Lung (tissue), 12 donors: ENCODE measurements around the gene NDUFS8. TPM values are rescaled to one million over a fixed set of nuclear protein-coding genes. Genes with fewer than 3 reads are reported as not detected.
A peak's percentile ranks its signal among the peaks of the same experiment; 100 is the strongest.

ENCODE experiments used
- ATAC-seq: fragments of 200-7000 bp; cut with Tn5 transposase; one replicate; pipeline ENCODE4 v1.9.1; 2020; ENCODE audit warnings: moderate number of reproducible peaks; ENCODE audit not compliant: insufficient read depth, low FRiP score
- DNase-seq, 3 donors: peaks; one replicate each; pipeline ENCODE4 v3.0.0-alpha.2; 2013 to 2017
- H3K27ac ChIP-seq, 2 donors: one replicate each; pipeline ENCODE4 v1.5.1; 2013; ENCODE audit warnings: mild to moderate bottlenecking in 2 of 2, moderate library complexity in 2 of 2, control low read depth in 1 of 2, inconsistent platforms in 1 of 2, low read depth in 1 of 2, low read length in 1 of 2
- H3K27me3 ChIP-seq, 3 donors: one replicate each; pipeline ENCODE4 v1.5.1; 2013; ENCODE audit warnings: low read length in 2 of 3; ENCODE audit not compliant: control insufficient read depth in 3 of 3, insufficient read depth in 3 of 3
- H3K36me3 ChIP-seq, 4 donors: one replicate each; pipeline ENCODE4 v1.5.1; 2013; ENCODE audit warnings: low read length in 4 of 4, mild to moderate bottlenecking in 1 of 4, moderate library complexity in 1 of 4; ENCODE audit not compliant: control insufficient read depth in 4 of 4, insufficient read depth in 4 of 4
- H3K4me1 ChIP-seq, 5 donors: one replicate each; pipeline ENCODE4 v1.5.1; 2013; ENCODE audit warnings: low read length in 5 of 5, mild to moderate bottlenecking in 2 of 5, moderate library complexity in 1 of 5; ENCODE audit not compliant: control insufficient read depth in 5 of 5, insufficient read depth in 5 of 5
- H3K4me3 ChIP-seq: one replicate; pipeline ENCODE4 v1.5.1; 2013; ENCODE audit warnings: mild to moderate bottlenecking, control low read depth, moderate library complexity
- H3K9ac ChIP-seq, 2 donors: one replicate each; pipeline ENCODE4 v1.5.1; 2013; ENCODE audit warnings: low read length in 2 of 2, control low read depth in 1 of 2; ENCODE audit not compliant: insufficient read depth in 1 of 2
- H3K9me3 ChIP-seq, 4 donors: one replicate each; pipeline ENCODE4 v1.5.1; 2013; ENCODE audit warnings: low read length in 3 of 4, mild to moderate bottlenecking in 1 of 4, moderate library complexity in 1 of 4; ENCODE audit not compliant: control insufficient read depth in 4 of 4, insufficient read depth in 3 of 4
- CTCF ChIP-seq: IDR thresholded peaks from 2 replicates; pipeline ENCODE4 v1.5.1; 2012; ENCODE audit warnings: mild to moderate bottlenecking; ENCODE audit errors: control extremely low read depth, extremely low read depth
- WGBS, 2 donors: extraction: QIAGEN DNeasy Blood & Tissue Kit; methylation state at CpG; one replicate each; pipeline ENCODE4 v1.1.7; 2013; 5-methylcytosine and 5-hydroxymethylcytosine counted together
- polyA plus RNA-seq, 2 donors: library from polyadenylated mRNA; stranded (reverse); fragments of 200-250 nt; gene quantifications; one replicate each; pipeline ENCODE4 v1.2.1, GENCODE V29; 2013
- total RNA-seq, 2 donors: library from RNA; depleted of rRNA in 1 of 2; stranded (reverse); fragments of >200 nt in 1 of 2; gene quantifications; one replicate each; pipeline ENCODE4 v1.2.1, GENCODE V29; 2014 to 2021
- donor health status: control.
- donor health status: control.
- donor health status: Bipolar disorder and iron deficiency.
- donor health status: healthy.
- donor health status: DM: yes; HTN: yes; CAD: no.

The NDUFS8 gene
- total and polyA plus RNA-seq, 4 donors: 57.8 to 180 (median 145) TPM

- ATAC-seq: no peak
Observed at GRCh38 chr11:68044145-68044813, 13.8 kb downstream of the NDUFS8 start.

GRCh38 chr11:68044898-68045351 is 14.4 kb downstream of the NDUFS8 start:
- Histone ChIP-seq H3K9ac (no peak overlapping the region), H3K4me3 (no peak overlapping the region), H3K27me3 (no peaks in the 10 kb centered on the region), H3K9me3 (no peaks in the 10 kb centered on the region), H3K36me3 (peaks cover 0 to 61% (median 2%) of the 10 kb centered on the region in 4 donors), H3K27ac (no peak overlapping the region), H3K4me1 (peaks cover 0 to 16% (median 2%) of the 10 kb centered on the region in 5 donors)
- DNase-seq (no peak), ATAC-seq (no peak)
- WGBS, 2 donors: 95 to 98% methylated on average over 18 of the region's 18 CpGs
- no peak for TF ChIP-seq CTCF

More at GRCh38 chr11:68044145-68044813, 13.8 kb downstream of the NDUFS8 start:
- no peaks in the 10 kb centered on the region for H3K27me3 ChIP-seq
- no peak for DNase-seq
- WGBS, 2 donors: 91 to 92% methylated on average over 24 of the region's 24 CpGs
- H3K4me3 ChIP-seq: no peak overlapping the region
- no peaks in the 10 kb centered on the region for H3K9me3 ChIP-seq
- TF ChIP-seq CTCF: no peak
- no peak overlapping the region for H3K9ac ChIP-seq
- peaks cover 0 to 55% (median 2%) of the 10 kb centered on the region in 4 donors for H3K36me3 ChIP-seq
- H3K27ac ChIP-seq: no peak overlapping the region
- H3K4me1 ChIP-seq: peaks cover 0 to 22% (median 5%) of the 10 kb centered on the region in 5 donors

- Histone ChIP-seq H3K27ac (no peak overlapping the region), H3K9me3 (no peaks in the 10 kb centered on the region), H3K4me1 (peaks cover 0 to 9% (median 0%) of the 10 kb centered on the region in 5 donors), H3K36me3 (peaks cover 0 to 79% (median 2%) of the 10 kb centered on the region in 4 donors), H3K27me3 (no peaks in the 10 kb centered on the region), H3K4me3 (no peak overlapping the region), H3K9ac (no peak overlapping the region)
- 89 to 90% methylated on average over 36 to 37 of the region's 37 CpGs for WGBS, 2 donors
- no peak for ATAC-seq
- TF ChIP-seq CTCF: no peak
- DNase-seq: peak; percentile 54 to 74 (median 58)
Observed at GRCh38 chr11:68047437-68048290, 17.2 kb downstream of the NDUFS8 start.
